Activated CD8-positive, alpha-beta memory T cell treated with anti-CD3 and anti-CD28 coated beads, Interleukin-2, amount 50 U/mL, for 24 hours (primary cell): ENCODE measurements around the gene MAGEA10.
"Not testable (repeated sequence)": the region's sequence is repeated elsewhere in the genome, so short reads cannot be mapped to it uniquely, and the experiment has no call there.

Source experiments
- DNase-seq: peaks from one replicate; pipeline ENCODE4 v3.0.0-alpha.2; 2020; ENCODE audit errors: extremely low read depth

Gene MAGEA10

DNA sequence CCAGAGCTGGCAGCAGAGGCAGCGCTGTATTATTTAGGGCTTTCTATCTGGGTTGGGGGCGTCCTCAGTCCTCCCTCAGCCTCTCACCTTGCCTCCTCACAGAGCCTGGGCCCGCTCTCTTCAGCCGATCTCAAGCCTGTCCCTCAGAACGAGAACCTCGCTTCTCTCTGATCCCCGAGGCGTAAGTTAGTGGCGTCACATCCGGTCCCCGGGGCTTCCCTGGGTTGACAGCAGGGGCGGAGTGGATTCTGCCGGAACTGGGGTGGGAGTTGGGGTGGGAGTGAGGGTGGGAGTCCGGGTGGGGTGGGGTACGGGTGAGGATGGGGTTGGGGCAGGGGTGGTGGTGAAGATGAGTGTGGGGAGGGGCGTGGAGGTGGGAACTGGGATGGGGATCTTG lies at the start of gene MAGEA10:
MAGEA10 (minus strand) TSS at position 190 of the 397 bp plus-strand sequence. CDS start 2,957 bp downstream, outside the sequence.
- DNase-seq, result no peak

DNA sequence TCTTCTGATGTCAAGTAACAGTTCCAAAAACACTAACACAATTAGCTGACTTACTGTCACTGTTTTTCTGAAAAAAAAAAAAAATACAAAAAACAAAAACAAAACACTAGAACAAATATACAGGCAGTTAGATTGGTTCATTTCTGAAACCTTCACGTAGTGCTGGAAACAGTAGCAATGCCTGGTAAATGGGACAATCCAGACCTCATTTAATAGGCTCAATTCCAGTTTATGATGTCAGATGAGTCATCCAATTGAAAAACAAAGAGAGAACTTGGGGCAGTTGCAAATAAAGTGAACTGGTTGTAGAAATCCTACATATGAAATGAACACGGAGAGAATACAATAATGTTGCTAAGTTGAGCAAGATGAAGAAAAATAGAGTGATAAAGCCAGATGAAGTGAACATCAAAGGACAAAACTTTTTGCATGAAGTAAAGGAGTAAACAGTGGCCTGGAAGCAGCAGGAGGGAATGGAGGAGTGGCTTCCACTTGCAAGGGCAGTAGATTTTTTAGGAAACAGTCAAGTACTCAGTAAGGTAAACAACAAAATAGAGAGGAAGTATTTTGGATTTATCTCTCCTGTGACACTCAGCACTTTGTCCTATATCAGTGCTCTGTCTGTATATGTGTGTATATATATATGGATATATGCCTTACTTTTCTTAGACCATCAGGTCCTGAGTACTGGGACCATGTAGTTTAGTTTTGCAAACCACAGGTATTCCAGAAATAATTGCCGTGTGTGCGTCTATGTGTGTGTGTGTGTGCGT lies 39.3 kb upstream of the MAGEA10 start:
- no peak for DNase-seq

DNA sequence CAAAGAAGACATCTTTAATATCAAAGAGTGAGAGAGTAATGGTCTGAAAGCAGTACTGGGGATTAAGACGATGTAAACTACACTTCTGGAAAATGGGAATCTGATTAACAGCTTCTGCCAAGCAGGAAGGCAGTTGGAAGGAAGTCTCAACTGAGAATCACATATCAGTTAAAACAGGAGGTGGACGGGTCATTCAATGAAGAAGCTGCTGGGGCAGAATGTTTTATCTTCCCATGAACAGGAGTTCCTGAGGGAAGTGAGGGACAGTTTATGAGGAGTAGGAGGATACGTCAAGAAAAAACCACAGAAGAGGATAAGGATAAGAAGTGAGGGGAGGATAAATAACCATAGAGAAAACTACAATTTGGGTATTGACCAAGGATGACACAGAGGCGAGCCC lies 38.7 kb upstream of the MAGEA10 start:
- DNase-seq, result no peak

DNA sequence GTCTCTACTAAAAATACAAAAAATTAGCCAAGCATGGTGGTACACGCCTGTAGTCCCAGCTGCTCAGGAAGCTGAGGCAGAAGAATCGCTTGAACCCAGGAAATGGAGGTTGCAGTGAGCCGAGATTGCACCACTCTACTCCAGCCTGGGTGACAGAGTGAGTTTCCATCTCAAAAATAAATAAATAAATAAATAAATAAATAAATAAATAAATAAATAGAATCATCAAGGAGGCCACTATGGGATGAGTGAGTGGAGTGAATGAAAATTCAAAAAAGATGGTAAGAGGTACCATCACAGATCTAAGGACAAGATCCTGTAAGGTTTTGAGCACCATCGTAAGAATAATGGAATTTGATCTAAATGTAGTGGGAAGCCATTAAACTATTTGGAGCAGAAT lies 37.5 kb upstream of the MAGEA10 start:
- not testable (repeated sequence) for DNase-seq

DNA sequence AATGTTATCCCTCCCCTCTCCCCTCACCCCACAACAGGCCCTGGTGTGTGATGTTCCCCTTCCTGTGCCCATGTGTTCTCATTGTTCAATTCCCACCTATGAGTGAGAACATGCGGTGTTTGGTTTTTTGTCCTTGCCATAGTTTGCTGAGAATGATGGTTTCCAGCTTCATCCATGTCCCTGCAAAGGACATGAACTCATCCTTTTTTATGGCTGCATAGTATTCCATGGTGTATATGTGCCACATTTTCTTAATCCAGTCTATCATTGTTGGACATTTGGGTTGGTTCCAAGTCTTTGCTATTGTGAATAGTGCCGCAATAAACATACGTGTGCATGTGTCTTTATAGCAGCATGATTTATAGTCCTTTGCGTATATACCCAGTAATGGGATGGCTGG lies 35.5 kb upstream of the MAGEA10 start:
- not testable (repeated sequence) for DNase-seq

DNA sequence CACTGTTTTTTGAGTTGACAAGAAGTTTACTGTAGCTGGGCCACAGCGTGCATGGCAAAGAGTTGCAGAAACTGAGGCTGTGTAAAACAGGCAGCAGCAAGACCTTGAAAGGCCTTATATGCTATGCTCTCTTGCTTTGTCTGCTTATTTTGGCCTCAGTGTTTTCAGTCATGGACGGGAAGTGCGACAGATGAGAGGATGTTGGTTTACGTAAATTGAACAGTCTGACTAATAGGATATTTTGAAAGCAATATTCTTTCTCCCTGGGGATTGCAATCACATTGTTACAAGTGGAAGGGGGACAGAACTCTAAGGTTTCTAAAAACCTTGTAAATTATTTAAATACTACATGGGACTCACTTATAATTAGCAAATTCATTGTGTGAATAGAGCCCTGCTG lies 32.2 kb upstream of the MAGEA10 start:
- DNase-seq, result no peak

DNA sequence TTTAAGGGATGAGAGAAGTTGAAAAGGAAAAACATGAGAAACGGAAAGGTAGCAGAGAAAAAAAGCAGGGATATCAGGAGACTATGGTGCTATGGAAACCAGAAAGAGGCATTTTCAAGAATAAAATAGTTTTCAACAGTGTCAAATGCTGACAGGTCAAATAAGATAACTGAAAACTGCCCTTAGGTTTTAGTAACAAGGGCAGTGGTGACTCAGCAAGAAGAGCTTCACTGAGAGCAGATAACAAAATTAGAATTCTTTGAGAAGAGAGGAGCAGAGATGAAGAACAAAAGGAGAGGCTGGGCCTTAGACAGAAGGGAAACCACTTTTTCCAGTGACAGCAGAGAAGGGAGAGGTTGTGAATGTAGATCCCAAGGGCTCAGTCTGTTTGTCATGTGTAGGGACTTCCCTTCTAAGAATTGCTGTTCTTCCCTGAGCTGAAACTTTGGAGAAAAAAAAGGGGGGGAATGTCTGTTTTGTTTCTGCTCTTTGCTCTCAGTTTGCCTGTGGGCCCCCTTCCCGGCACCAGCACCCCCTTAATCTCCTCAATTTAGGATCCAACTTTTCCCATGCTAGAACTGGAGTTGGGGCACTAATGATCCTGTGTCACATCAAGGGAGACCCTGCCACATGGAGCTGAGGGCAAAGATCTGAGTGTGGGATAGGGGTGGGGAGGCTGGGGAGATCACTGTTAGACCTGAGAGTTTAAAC lies 26.8 kb upstream of the MAGEA10 start:
- DNase-seq, result no peak

DNA sequence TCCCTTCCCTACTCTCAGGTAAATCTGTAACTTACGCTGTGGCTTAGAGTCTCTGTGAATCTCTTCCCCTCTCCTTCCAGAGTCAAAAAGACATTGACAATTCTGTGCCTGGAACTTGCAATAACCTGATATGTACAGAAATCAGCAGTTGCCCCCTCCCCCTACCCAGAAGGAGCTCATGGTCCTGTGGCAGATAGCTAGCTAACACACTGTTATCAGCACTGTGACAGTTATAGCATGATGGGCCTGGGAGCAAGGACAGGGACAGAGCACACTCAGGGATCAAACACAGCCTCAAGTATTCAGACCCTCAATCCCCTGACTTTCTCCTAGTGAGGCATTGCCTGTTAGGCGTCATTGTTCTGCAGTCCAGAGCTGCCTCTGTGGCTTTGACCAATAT lies 18.7 kb upstream of the MAGEA10 start:
- DNase-seq, result no peak

DNA sequence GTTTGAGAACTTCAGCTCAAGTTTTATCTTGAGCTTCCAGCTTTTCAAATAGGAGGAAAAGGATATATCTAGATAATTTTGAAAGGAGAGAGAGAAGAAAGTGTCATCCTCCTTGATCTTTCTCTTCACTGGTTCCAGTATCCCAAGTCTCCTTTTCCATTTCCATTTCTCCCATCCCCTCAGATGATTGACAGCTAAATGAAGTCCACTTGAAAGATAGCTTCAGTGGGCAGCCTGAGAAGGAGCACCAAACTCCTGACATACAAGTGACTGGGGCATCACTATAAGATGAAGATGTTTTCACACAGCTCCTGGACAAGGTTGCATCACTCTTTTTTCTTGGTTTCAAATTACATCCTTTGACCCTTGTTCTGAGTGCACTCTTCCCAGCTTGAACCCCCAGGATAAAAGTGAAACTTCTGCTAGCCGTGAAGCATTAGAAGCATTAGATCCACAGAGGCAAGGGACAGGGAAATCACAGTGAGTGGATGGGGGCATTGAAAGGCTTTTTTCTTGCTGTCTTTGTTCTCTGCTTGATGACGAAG lies 17.5 kb upstream of the MAGEA10 start:
- no peak for DNase-seq

DNA sequence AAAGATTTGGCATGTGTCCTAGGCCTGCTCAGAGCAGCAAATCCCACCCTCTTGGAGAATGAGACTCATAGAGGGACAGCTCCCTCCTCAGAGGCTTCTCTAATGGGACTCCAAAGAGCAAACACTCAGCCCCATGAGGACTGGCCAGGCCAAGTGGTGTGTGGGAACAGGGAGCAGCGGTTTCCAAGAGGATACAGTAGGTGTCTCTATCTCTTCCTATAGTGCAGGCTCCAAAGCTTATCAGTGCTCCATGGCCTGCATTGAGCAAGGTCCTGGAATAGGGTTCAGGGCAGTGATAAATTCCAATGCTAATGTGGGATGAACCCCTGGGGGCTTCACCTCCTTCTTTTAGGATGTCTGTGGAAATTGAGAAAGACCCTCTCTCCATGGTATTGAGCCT lies 15.7 kb upstream of the MAGEA10 start:
- no peak for DNase-seq

DNA sequence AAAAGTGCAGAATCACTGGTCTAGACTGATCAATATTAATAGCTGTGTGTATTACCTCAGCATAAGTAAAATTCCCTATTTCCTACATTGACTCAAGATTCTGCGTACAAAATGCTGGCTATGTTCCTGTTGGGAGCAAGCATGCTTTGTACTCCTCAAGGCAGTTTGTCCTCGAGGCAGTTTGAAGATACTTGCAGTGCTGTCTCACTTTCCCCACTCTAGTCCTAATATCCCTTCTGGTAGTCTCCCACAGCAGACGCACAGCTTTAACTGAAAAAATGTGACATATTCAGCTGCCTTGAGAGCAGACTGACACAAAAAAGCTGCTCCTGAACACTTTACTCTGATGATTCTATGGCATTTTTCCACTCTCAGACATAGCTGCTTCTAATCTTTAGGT lies 12.9 kb upstream of the MAGEA10 start:
- DNase-seq, result no peak

DNA sequence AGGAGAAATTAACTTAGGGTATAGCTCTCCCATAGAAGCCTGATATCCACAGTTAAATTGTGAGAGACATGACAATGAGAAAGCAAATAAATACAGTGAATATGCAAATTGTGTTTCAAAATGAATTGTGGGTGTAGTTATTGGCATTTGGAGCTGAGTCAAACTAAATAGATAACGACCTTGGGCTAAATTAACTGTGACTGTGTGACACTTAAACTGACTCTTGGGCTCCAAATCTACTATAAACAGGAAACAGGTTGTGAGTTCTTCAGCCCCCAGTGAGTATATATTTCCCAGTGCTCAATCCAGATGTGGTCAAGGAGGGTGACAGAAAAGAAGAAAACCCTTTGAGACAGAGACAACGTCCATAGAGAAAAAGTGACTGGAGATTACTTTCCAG lies 11.3 kb upstream of the MAGEA10 start:
- no peak for DNase-seq

DNA sequence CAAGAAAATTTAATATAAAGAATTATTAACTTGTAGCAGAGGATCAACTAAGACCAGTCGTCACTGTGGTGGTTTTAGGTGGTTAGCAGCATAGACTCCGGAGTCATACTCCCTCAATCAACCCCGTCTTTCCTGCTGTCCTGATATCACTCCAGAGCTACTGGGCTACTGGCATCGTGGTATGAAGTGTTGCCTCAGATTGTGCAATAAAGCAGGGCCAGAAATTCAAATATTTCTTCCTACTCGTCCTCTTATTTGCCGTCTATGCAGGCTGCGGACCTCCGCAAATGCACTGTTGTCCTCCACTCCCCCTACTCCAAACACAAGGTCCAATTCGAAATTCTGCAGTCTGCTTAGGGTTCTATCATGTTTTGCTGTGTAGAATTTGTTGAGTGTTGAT lies 1.2 kb upstream of the MAGEA10 start:
- DNase-seq, result no peak

DNA sequence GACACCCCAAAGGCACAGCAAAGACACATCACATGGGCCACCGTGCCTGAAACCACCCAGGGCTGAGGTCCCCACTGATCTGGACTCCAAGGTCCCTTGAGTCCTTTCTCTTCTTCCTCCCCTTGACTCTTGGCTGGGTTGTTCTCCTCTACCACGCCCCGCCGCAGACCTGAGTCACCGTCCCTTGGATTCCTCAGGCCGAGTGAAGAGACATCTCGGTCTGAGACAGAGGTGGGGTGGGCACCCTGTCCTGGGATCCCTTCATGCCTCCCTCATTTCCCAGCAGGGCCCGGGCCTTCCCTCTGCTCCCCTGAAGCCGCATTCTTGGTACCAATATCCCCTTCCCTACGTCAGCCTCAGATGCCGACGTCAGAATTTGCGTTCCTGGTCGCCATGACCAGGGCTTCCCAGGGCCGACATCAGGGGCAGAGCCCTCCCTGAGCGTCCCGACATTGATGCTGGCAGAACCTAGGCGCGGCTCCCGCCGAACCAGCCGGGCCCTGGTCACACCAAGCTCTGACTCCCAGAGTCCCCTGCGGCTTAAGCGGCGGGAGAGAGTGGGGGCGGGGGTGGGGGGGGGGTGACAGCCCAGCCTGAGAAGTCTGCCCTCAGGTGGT lies 498 bp downstream of the MAGEA10 start:
- no peak for DNase-seq

DNA sequence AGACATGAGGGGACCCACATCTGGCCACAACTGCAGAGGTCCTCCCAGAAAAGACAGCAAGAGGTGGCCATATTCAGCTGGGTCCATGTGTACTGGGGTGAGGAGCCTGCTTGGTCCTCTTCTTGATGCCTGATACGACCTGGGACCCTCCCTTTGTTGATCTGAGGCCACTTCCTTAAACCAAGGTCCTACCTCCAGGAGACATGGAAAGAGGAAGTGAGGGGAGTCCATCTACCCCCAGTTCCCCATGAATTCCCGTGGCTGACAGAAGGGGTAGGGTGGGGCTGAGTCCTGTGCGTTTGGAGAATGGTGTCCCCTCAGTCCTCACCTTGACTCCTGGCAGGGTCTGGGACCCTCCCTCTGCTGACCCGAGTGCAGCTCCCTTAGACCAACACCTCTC lies 2.1 kb downstream of the MAGEA10 start:
- no peak for DNase-seq

DNA sequence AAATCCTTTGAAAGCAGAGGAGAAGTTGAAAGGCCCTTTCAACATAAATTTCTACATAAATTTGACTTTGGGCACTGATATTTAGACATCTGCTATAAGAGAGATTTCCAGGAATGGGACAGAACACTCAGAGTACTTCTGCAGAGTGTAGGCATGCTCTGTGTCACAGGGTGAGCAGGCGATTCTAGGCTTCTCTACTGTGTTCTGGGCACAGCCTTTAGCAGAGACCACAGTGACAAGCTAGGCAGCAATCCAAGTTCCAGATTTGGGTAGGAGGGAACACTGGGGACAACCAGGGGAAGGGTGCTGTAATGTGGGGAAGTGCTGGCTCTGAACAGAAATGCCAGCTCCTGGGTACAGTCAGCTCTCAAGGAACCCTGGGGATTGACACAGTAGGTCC lies 6.9 kb downstream of the MAGEA10 start:
- no peak for DNase-seq

DNA sequence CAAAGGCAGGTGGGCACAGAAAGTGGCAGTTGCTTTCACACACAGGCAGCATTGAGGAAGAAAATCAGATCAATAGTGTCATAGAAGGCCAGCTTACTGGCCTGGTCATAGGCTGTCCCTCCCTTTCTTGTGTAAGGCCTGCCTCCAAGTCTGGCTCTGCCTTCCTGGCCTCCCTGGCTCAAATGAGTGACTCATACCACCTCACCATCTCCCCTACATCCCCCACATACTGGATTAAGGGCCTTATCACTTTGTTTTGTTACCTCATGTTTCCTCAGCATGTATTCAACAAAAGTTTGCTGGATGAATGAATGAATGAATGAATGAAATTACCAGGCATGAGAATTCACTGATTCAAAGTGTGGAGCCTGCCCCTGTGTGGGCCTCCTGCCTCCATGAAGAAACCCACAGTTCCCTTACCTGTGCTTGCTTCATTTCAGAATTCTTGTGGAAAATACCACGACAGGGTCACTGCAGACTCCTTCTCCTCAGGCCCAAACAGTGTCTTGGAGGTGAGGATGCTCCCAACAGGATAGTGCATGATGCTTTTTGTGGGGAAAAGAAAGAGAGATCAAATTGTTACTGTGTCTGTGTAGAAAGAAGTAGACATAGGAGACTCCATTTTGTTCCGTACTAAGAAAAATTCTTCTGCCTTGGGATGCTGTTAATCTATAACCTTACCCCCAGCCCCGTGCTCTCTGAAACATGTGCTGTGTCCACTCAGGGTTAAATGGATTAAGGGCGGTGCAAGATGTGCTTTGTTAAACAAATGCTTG lies 9.1 kb downstream of the MAGEA10 start:
- DNase-seq, result not testable (repeated sequence)

DNA sequence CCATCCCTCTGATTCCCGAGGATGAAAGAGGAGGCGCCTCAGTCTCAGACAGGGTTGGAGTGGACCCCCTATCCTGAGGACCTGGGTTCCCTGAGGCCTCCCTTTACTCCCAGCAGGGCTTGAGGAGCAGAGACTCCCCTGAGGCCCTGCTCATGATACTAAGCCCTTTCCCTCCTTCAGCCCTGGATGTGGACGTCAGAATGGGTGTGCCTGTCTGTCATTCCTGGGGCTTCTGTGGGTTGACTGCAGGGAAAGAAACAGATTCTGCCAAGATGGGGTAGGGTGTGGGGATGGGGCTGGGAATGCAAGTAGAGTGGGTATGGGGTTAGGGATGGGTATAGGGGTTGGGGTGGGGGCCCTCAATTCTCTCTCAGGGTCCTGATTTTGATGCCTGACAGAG lies 21.1 kb downstream of the MAGEA10 start:
- DNase-seq, result no peak

DNA sequence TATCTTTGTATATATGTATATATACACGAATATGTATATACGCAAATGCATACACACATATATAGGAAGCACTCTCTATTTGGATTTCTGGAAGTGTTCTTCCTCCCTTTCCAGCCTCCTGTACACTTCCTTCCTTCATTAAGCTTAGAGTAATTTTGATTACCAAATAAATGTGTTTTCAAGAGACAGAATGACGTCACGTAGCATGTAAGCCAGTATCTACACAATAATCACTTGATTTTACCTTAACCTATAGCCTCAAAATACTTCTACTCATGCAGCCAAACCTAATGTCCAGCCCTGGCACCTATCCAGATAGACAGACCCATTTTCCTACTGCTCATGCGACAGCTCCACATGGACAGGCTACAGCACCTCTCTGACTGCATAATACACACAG lies 29.9 kb downstream of the MAGEA10 start:
- no peak for DNase-seq

DNA sequence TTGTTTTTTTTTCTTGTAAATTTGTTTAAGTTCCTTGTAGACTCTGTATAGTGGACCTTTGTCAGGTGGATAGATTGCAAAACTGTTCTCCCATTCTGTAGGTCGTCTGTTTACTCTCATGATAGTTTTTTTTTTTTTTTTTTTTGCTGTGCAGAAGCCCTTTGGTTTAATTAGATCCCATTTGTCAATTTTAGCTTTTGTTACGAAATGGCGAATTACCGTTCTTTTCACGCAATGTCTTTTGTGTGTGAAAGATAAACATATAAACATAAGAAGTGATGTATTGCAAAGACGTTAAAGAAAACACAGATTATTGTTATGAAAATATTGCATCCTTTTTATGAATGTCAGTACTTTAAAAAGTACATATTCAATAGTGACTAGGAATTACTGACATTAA lies 34.5 kb downstream of the MAGEA10 start:
- no peak for DNase-seq

DNA sequence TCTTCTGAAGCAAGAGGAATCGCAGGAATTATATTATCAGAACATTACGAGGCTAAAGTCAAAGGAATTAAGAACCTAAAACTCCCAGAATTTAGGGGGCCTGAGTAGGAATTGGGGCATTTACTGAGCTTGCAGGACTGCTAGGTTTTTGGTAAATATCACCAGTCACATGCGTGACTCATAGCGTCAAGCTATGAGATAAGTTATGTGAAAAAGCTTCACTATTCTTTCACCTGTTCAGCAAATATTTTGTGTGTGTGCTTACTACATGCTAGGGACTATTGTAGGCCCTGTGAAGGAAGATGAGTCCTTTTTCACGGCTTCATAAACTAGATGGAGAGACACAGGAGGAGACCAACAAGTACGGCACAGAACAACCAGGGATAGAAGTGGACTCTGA lies 52.2 kb downstream of the MAGEA10 start:
- DNase-seq, result no peak
